GM19023 (cell line): Measurements from ENCODE around the gene EIF3I.
"Not testable (repeated sequence)": the region's sequence is repeated elsewhere in the genome, so short reads cannot be mapped to it uniquely, and the experiment has no call there.

Experiments used
- ATAC-seq: cut with Tn5 transposase; IDR thresholded peaks from one replicate; pipeline ENCODE4 v1.9.1; 2021; ENCODE audit warnings: mild to moderate bottlenecking, moderate library complexity; ENCODE audit not compliant: unreplicated experiment

EIF3I gene

DNA sequence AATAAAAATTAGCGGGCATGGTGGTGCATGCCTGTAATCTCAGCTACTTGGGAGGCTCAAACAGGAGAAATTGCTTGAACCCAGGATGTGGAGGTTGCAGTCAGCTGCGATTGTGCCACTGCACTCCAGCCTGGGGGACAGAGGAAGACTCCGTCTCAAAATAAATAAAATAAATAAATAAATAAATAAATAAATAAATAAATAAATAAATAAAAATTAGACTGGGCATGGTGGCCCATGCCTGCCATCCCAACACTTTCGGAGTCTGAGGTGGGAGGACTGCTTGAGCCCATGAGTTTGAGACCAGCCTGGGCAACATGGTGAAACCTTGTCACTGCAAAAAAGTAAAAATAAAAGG is 41.0 kb downstream of the EIF3I start:
- ATAC-seq, result not testable (repeated sequence)

DNA sequence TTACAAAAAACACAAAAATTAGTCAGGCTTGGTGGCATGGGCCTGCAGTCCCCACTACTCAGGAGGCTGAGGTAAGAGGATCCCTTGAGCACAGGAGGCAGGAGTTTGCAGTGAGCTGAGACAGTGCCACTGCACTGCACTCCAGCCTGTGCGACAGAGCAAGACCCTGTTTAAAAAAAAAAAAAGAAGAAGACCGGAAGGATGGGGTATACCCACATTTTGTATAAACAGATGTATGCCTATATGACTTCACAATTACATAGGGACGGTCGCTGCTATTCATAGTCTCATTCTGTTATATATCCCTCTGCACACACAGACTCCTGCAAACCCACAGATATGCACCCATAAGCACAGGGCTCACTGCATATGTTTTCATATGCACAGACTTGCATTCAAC is 41.5 kb downstream of the EIF3I start:
- ATAC-seq, result no peak

DNA sequence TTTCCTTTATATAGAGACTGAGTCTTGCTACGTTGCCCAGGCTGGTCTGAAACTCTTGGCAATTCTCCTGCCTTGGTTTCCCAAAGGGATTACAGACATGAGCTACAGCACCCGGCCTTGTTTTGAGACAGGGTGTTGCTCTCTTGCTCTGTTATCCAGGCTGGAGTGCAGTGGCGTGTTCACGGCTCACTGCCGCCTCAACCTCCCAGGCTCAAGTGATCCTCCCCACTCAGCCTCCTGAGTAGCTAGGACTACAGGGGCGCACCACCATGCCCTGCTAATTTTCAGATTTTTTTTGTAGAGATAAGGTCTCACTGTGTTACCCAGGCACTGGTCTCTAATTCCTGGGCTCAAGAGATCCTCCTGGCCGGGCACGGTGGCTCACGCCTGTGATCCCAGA is 43.6 kb downstream of the EIF3I start:
- no peak for ATAC-seq

DNA sequence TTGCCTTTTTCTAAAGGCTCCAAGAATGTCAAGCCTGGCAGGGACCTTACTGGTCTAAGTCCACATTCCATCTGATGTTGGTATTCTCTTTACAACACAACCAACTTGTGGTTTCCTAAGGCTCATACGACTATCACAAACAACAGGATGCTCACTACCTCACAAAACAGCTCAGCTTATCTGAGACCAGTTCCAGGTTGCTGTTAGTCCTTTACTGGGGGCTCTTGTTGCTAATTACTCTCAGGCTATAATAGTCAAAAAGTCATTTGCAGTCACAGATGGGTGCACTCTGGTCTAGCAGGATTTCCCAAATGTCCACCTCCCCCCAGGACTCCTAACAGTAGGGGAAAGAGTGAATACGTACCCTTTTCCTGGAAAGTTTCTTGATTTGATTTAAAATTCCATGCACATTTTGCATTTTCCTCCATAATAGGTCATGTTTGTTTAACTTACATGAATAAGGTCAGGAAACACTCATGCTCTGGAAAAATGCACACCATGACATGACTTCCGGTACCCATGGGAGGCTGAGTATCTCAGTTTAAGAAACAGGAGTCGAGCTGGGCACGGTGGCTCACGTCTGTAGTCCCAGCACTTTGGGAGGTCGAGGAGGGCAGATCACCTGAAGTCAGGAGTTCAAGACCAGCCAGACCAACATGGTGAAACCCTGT is 44.8 kb downstream of the EIF3I start:
- ATAC-seq, result no peak

DNA sequence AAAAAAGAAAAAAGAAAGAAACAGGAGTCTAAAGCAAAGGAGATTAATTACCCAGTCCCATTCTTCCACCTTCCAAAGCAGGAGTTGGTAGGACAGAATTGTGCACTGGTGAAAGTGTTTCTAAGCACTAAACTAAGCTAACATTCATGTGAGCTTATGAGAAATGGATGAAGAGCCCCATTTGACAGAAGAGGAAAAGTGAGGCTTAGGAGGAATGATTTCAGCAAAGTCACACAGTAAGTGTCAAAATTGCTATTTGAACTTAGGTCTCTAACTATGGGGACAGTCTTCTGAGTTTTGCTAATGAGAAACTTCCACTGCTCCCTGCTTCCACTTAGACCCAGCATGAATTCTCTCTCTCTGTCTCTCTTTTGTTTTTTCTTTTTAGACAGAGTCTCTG is 47.5 kb downstream of the EIF3I start:
- ATAC-seq, result no peak

DNA sequence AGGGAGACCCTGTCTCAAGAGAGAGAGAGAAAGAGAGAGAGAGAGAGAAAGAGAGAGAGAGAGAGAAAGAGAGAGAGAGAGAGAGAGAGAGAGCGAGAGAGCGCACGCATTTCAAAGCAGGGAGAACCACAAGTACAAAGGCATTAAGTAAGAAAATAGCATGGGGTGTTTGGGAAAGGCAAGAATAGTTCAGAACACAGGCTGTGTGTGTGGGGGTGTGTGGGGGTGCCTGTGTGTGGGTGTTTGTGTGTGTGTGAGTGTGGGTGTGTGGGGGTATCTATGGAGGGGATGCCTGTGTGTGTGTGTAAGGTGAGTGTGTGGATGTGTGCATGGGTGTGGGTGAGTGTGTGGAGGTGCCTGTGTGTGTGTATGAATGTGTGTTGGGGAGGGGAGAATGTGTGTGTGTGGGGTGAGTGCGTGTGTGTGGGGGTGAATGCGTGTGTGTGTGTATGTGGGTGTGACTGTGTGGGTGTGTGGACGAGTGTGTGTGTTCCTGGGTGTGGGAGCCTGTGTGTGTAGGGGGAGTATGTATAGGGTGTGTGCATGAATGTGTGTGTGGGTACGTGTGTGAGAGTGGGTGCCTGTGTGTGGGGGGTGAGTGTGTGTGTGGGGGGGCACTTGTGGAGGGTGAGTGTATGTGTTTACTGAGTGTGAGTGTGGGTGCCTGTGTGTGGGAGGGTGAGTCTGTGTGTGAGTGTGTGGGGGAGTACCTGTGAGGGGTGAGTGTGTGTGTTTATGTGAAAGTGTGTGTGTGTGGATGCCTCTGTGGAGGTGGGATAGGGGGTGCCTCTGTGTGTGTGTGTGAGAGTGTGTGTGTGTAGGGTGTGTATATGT is 50.6 kb downstream of the EIF3I start:
- ATAC-seq, result no peak

DNA sequence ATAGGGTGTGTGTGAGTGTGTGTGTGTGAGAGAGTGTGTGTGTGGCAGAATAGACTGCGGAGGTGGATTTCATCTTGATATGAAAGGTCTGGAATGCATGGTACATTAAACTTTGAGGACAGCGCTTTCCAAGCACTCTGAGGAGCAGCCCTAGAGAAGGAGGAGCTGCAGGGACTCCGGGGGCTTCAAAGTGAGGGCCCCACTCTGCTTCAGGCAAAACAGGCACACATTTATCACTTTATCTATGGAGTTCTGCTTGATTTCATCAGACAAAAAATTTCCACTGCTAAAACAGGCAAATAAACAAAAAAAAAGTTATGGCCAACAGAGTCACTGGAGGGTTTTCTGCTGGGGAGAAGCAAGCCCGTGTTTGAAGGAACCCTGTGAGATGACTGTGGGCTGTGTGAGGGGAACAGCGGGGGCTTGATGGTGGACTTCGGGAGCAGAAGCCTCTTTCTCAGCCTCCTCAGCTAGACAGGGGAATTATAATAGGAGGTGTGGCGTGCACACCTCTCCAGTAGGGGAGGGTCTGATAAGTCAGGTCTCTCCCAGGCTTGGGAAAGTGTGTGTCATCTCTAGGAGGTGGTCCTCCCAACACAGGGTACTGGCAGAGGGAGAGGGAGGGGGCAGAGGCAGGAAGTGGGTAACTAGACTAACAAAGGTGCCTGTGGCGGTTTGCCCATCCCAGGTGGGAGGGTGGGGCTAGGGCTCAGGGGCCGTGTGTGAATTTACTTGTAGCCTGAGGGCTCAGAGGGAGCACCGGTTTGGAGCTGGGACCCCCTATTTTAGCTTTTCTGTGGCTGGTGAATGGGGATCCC is 51.4 kb downstream of the EIF3I start:
- ATAC-seq, result no peak

DNA sequence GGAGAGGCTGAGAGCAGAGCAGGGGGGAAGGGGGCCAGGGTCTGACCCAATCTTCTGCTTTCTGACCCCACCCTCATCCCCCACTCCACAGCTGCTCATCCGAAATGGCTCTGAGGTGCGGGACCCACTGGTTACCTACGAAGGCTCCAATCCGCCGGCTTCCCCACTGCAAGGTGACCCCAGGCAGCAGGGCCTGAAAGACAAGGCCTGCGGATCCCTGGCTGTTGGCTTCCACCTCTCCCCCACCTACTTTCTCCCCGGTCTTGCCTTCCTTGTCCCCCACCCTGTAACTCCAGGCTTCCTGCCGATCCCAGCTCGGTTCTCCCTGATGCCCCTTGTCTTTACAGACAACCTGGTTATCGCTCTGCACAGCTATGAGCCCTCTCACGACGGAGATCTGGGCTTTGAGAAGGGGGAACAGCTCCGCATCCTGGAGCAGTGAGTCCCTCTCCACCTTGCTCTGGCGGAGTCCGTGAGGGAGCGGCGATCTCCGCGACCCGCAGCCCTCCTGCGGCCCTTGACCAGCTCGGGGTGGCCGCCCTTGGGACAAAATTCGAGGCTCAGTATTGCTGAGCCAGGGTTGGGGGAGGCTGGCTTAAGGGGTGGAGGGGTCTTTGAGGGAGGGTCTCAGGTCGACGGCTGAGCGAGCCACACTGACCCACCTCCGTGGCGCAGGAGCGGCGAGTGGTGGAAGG is 52.6 kb downstream of the EIF3I start:
- ATAC-seq, result no peak

DNA sequence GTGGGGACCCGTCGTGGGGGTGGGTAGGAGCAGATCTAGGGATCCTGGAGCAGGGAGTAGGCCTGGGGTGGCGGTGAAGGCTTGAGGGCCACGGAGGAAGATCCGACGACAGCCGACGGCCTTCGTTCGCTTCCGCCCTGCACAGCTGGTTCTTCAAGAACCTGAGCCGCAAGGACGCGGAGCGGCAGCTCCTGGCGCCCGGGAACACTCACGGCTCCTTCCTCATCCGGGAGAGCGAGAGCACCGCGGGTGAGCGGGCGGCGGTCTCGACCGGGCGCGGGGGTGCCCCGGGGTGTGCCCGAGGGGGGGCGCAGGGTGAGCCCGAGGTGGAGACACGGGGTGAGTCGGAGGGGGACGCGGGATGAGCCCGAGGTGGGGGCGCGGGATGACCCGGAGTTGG is 53.2 kb downstream of the EIF3I start:
- no peak for ATAC-seq

DNA sequence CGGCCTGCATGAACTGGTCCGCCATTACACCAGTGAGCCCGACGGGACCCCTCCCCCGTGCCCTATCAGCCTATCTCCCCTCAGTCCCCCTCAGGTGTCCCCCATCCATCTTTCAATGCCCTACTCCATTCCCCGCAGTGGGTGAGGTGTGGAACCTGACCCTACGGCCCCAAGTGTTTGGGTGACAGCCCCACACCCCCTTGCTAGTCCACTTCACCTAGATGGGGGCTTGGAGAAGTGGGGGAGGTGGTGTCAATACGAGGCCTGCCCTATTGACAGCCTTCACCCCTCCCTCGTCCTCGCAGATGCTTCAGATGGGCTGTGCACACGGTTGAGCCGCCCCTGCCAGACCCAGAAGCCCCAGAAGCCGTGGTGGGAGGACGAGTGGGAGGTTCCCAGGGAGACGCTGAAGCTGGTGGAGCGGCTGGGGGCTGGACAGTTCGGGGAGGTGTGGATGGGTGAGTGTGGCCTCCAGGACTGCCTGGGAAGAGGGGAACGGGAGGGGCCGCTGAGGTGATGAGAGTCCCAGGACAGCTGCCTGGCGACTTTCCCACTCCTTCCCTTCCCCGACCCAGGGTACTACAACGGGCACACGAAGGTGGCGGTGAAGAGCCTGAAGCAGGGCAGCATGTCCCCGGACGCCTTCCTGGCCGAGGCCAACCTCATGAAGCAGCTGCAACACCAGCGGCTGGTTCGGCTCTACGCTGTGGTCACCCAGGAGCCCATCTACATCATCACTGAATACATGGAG is 54.0 kb downstream of the EIF3I start:
- no peak for ATAC-seq
